Liver (tissue), 9 donors: Measurements from ENCODE around the gene OTUD5. TPM values are rescaled to one million over a fixed set of nuclear protein-coding genes. Genes with fewer than 3 reads are reported as not detected.

Experiments used
- DNase-seq: peaks from one replicate; pipeline ENCODE4 v3.0.0-alpha.2; 2017; ENCODE audit warnings: low spot score
- H3K27ac ChIP-seq, 2 donors: one replicate each; pipeline ENCODE4 v1.7.0; 2013; ENCODE audit warnings: inconsistent platforms in 2 of 2, low read length in 2 of 2, control low read depth in 1 of 2, low read depth in 1 of 2, mild to moderate bottlenecking in 1 of 2
- H3K27me3 ChIP-seq, 4 donors: one replicate each; pipeline versions ENCODE4 v1.6.1 to v1.7.0; 2013; ENCODE audit warnings: low read length in 3 of 4, inconsistent platforms in 1 of 4, mild to moderate bottlenecking in 1 of 4, moderate library complexity in 1 of 4; ENCODE audit not compliant: control insufficient read depth in 4 of 4, insufficient read depth in 4 of 4
- H3K36me3 ChIP-seq, 4 donors: one replicate each; pipeline versions ENCODE4 v1.6.1 to v1.7.0; 2013; ENCODE audit warnings: low read length in 3 of 4, mild to moderate bottlenecking in 3 of 4, low read depth in 1 of 4, moderate library complexity in 1 of 4; ENCODE audit not compliant: control insufficient read depth in 4 of 4, insufficient read depth in 3 of 4
- H3K4me1 ChIP-seq, 4 donors: one replicate each; pipeline versions ENCODE4 v1.6.1 to v1.7.0; 2013; ENCODE audit warnings: low read length in 3 of 4, mild to moderate bottlenecking in 3 of 4, moderate library complexity in 1 of 4; ENCODE audit not compliant: control insufficient read depth in 4 of 4, insufficient read depth in 4 of 4
- H3K4me3 ChIP-seq, 3 donors: one replicate each; pipeline versions ENCODE4 v1.6.1 to v1.7.0; 2013; ENCODE audit warnings: low read length in 3 of 3, control low read depth in 1 of 3, low read depth in 1 of 3, mild to moderate bottlenecking in 1 of 3
- H3K9ac ChIP-seq, 2 donors: one replicate each; pipeline ENCODE4 v1.7.0; 2013; ENCODE audit warnings: low read length in 2 of 2, mild to moderate bottlenecking in 2 of 2, moderate library complexity in 2 of 2, control low read depth in 1 of 2, low read depth in 1 of 2
- H3K9me3 ChIP-seq, 4 donors: one replicate each; pipeline versions ENCODE4 v1.6.1 to v1.7.0; 2013; ENCODE audit warnings: low read length in 3 of 4; ENCODE audit not compliant: control insufficient read depth in 4 of 4
- EGR1 ChIP-seq, 2 donors: IDR thresholded peaks; 2 replicates each; pipeline ENCODE4 v1.6.1; 2016 to 2018; ENCODE audit warnings: antibody characterized with exemption in 2 of 2, low read depth in 2 of 2
- FOXA1 ChIP-seq: IDR thresholded peaks from 2 replicates; pipeline ENCODE4 v1.6.1; 2016; ENCODE audit warnings: antibody characterized with exemption
- FOXA2 ChIP-seq: IDR thresholded peaks from 2 replicates; pipeline ENCODE4 v1.6.1; 2016; ENCODE audit warnings: antibody characterized with exemption
- GABPA ChIP-seq, 2 donors: IDR thresholded peaks in 1 of 2; conservative IDR thresholded peaks in 1 of 2; 2 replicates each; pipeline ENCODE4 v1.6.1; 2016; ENCODE audit warnings: antibody characterized with exemption in 2 of 2, mild to moderate bottlenecking in 1 of 2, moderate library complexity in 1 of 2
- HNF4A ChIP-seq, 2 donors: conservative IDR thresholded peaks; 2 replicates each; pipeline ENCODE4 v1.6.1; 2016; ENCODE audit warnings: antibody characterized with exemption in 2 of 2, mild to moderate bottlenecking in 2 of 2
- HNF4G ChIP-seq: IDR thresholded peaks from 2 replicates; pipeline ENCODE4 v1.6.1; 2016; ENCODE audit warnings: antibody characterized with exemption
- JUND ChIP-seq, 2 donors: IDR thresholded peaks; 2 replicates each; pipeline ENCODE4 v1.6.1; 2016; ENCODE audit warnings: antibody characterized with exemption in 2 of 2
- NR2F2 ChIP-seq: IDR thresholded peaks from 2 replicates; pipeline ENCODE4 v1.6.1; 2016; ENCODE audit warnings: antibody characterized with exemption
- RAD21 ChIP-seq, 2 donors: IDR thresholded peaks; 2 replicates each; pipeline ENCODE4 v1.6.1; 2016; ENCODE audit warnings: antibody characterized with exemption in 2 of 2, mild to moderate bottlenecking in 2 of 2
- RXRA ChIP-seq, 2 donors: IDR thresholded peaks; 2 replicates each; pipeline ENCODE4 v1.6.1; 2017 to 2018; ENCODE audit warnings: antibody characterized with exemption in 2 of 2, mild to moderate bottlenecking in 1 of 2
- SP1 ChIP-seq: IDR thresholded peaks from 2 replicates; pipeline ENCODE4 v1.6.1; 2018; ENCODE audit warnings: antibody characterized with exemption, mild to moderate bottlenecking
- TAF1 ChIP-seq: conservative IDR thresholded peaks from 2 replicates; pipeline ENCODE4 v1.6.1; 2016; ENCODE audit warnings: antibody characterized with exemption, mild to moderate bottlenecking
- YY1 ChIP-seq: IDR thresholded peaks from 2 replicates; pipeline ENCODE4 v1.6.1; 2016; ENCODE audit warnings: antibody characterized with exemption, mild to moderate bottlenecking
- WGBS: extraction: QIAGEN DNeasy Blood & Tissue Kit; methylation state at CpG from one replicate; pipeline ENCODE4 v1.1.7; 2013; 5-methylcytosine and 5-hydroxymethylcytosine counted together
- polyA plus RNA-seq, 2 donors: library from polyadenylated mRNA; stranded (reverse) in 1 of 2; unstranded in 1 of 2; fragments of 200-250 nt in 1 of 2; fragments of >200 nt in 1 of 2; fragmentation: Nextera tagmentation in 1 of 2; extraction: Ambion mirVana in 1 of 2; gene quantifications; one replicate each; pipeline versions ENCODE4 v1.2.1 to v1.2.3, GENCODE V29; 2013 to 2015
- total RNA-seq, 2 donors: library from RNA; depleted of rRNA; stranded (reverse); fragments of >200 nt; gene quantifications; one replicate each; pipeline ENCODE4 v1.2.3, GENCODE V29; 2014
- TF ChIP-seq, protein P1 (sequence below): IDR thresholded peaks from 2 replicates; pipeline ENCODE4 v1.6.1; 2016; ENCODE audit warnings: antibody characterized with exemption
- TF ChIP-seq, protein P2 (sequence below): IDR thresholded peaks from 2 replicates; pipeline ENCODE4 v1.6.1; 2016; ENCODE audit warnings: antibody characterized with exemption
- TF ChIP-seq, protein P3 (sequence below): IDR thresholded peaks from 2 replicates; pipeline ENCODE4 v1.6.1; 2016; ENCODE audit warnings: antibody characterized with exemption, mild to moderate bottlenecking
- TF ChIP-seq, protein P4 (sequence below): fragments of 150-350 bp; IDR thresholded peaks from 2 replicates; pipeline ENCODE4 v1.5.1; 2017; ENCODE audit warnings: improper control_type of control experiment, low read depth, low read length; ENCODE audit not compliant: missing input control
- TF ChIP-seq, protein P5 (sequence below): IDR thresholded peaks from 2 replicates; pipeline ENCODE4 v1.6.1; 2016; ENCODE audit warnings: antibody characterized with exemption
- donor health status: healthy.
- donor health status: healthy.
- donor health status: healthy.
- donor health status: healthy.
- donor health status: healthy.

OTUD5 gene
- total and polyA plus RNA-seq, 4 donors: 9.3 to 29.3 (median 17.9) TPM

DNA sequence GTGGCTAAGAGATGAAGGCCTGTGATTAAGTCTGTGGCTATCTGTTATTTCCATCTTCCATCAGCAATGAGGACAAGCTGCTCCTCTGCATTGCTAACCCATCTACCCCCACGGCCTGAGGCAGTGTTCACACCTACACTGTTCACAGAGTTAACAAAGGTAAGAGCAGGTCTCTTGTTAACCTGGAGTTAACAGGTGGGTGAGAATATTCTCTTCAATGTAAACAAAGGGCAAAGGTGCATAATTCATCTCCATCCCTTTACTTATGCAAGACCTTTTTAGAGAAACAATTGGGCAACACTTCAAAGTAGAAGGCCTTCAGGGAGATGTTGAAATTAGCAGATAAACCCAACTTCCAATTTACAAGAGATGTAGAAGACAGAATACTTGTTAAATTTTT is 48.8 kb downstream of the OTUD5 start:
- WGBS: 59% methylated on average over 1 of the region's 1 CpG
- TF ChIP-seq YY1: no peak
- TF ChIP-seq, protein P1, sequence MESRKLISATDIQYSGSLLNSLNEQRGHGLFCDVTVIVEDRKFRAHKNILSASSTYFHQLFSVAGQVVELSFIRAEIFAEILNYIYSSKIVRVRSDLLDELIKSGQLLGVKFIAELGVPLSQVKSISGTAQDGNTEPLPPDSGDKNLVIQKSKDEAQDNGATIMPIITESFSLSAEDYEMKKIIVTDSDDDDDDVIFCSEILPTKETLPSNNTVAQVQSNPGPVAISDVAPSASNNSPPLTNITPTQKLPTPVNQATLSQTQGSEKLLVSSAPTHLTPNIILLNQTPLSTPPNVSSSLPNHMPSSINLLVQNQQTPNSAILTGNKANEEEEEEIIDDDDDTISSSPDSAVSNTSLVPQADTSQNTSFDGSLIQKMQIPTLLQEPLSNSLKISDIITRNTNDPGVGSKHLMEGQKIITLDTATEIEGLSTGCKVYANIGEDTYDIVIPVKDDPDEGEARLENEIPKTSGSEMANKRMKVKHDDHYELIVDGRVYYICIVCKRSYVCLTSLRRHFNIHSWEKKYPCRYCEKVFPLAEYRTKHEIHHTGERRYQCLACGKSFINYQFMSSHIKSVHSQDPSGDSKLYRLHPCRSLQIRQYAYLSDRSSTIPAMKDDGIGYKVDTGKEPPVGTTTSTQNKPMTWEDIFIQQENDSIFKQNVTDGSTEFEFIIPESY: no peak
- TF ChIP-seq SP1: no peak
- no peak for TF ChIP-seq RXRA (IDR thresholded peaks at IDR 0.05)
- TF ChIP-seq, protein P2, sequence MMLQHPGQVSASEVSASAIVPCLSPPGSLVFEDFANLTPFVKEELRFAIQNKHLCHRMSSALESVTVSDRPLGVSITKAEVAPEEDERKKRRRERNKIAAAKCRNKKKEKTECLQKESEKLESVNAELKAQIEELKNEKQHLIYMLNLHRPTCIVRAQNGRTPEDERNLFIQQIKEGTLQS: no peak
- TF ChIP-seq FOXA2: no peak
- TF ChIP-seq EGR1 (IDR thresholded peaks at IDR 0.05; ENCODE audit: low read depth in 2 of 2): no peak
- TF ChIP-seq TAF1: no peak
- TF ChIP-seq FOXA1: no peak
- no peak for TF ChIP-seq JUND (IDR thresholded peaks at IDR 0.05)
- no peak for TF ChIP-seq NR2F2
- no peak for TF ChIP-seq GABPA (IDR thresholded peaks at IDR 0.05 in 1 of 2, conservative IDR thresholded peaks at IDR 0.05 in 1 of 2)
- TF ChIP-seq HNF4G: no peak
- TF ChIP-seq, protein P3, sequence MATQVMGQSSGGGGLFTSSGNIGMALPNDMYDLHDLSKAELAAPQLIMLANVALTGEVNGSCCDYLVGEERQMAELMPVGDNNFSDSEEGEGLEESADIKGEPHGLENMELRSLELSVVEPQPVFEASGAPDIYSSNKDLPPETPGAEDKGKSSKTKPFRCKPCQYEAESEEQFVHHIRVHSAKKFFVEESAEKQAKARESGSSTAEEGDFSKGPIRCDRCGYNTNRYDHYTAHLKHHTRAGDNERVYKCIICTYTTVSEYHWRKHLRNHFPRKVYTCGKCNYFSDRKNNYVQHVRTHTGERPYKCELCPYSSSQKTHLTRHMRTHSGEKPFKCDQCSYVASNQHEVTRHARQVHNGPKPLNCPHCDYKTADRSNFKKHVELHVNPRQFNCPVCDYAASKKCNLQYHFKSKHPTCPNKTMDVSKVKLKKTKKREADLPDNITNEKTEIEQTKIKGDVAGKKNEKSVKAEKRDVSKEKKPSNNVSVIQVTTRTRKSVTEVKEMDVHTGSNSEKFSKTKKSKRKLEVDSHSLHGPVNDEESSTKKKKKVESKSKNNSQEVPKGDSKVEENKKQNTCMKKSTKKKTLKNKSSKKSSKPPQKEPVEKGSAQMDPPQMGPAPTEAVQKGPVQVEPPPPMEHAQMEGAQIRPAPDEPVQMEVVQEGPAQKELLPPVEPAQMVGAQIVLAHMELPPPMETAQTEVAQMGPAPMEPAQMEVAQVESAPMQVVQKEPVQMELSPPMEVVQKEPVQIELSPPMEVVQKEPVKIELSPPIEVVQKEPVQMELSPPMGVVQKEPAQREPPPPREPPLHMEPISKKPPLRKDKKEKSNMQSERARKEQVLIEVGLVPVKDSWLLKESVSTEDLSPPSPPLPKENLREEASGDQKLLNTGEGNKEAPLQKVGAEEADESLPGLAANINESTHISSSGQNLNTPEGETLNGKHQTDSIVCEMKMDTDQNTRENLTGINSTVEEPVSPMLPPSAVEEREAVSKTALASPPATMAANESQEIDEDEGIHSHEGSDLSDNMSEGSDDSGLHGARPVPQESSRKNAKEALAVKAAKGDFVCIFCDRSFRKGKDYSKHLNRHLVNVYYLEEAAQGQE: no peak
- TF ChIP-seq, protein P4, sequence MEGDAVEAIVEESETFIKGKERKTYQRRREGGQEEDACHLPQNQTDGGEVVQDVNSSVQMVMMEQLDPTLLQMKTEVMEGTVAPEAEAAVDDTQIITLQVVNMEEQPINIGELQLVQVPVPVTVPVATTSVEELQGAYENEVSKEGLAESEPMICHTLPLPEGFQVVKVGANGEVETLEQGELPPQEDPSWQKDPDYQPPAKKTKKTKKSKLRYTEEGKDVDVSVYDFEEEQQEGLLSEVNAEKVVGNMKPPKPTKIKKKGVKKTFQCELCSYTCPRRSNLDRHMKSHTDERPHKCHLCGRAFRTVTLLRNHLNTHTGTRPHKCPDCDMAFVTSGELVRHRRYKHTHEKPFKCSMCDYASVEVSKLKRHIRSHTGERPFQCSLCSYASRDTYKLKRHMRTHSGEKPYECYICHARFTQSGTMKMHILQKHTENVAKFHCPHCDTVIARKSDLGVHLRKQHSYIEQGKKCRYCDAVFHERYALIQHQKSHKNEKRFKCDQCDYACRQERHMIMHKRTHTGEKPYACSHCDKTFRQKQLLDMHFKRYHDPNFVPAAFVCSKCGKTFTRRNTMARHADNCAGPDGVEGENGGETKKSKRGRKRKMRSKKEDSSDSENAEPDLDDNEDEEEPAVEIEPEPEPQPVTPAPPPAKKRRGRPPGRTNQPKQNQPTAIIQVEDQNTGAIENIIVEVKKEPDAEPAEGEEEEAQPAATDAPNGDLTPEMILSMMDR: no peak
- TF ChIP-seq RAD21 (IDR thresholded peaks at IDR 0.05): no peak
- TF ChIP-seq HNF4A (conservative IDR thresholded peaks at IDR 0.05): no peak
- TF ChIP-seq, protein P5, sequence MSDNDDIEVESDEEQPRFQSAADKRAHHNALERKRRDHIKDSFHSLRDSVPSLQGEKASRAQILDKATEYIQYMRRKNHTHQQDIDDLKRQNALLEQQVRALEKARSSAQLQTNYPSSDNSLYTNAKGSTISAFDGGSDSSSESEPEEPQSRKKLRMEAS: no peak
- no peak for DNase-seq
- Histone ChIP-seq H3K4me1 (peaks cover 4 to 13% (median 12%) of the 10 kb centered on the region in 4 donors), H3K4me3 (no peak overlapping the region), H3K36me3 (peaks cover 0 to 26% (median 7%) of the 10 kb centered on the region in 4 donors), H3K9ac (no peak overlapping the region), H3K27me3 (no peaks in the 10 kb centered on the region), H3K27ac (no peak overlapping the region), H3K9me3 (no peaks in the 10 kb centered on the region)
